HG03064 (cell line): Measurements from ENCODE around the gene MEGF11.

Experiments
- ATAC-seq: cut with Tn5 transposase; IDR thresholded peaks from one replicate; pipeline ENCODE4 v1.9.1; 2021; ENCODE audit warnings: low read depth; ENCODE audit not compliant: unreplicated experiment

MEGF11 gene

DNA sequence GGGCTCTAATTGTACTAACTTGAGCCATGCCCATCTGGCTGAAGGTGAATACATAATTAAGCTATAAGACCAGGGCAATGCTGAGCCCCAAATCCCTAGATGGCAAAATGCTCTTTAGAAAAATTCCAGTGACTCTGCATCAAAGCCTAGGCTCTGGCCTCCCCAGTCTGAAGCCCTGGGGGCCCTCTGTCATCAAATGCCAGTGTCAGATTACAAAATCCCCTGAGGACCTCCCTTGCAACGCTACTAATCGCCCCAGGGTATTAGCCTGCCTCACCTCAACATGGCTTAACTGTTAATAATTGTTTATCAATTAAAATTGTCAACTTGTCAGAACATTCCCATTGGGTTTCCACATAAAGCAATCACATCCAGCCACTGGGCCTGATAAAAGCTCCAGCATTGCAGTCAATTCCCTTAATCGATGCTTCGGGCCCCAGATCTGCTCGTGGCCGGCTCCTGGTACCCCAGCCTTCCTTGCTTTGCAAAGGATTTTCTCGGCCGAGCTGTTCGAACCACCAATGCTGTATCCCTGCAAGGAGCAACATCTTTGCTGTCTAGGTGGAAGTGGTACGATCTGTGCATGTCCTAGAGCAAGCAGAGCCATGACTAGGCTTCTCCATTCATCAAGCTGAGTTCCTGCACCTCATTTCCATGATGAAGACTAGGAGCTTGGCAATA, 151.7 kb downstream of the MEGF11 start:
- no peak for ATAC-seq

DNA sequence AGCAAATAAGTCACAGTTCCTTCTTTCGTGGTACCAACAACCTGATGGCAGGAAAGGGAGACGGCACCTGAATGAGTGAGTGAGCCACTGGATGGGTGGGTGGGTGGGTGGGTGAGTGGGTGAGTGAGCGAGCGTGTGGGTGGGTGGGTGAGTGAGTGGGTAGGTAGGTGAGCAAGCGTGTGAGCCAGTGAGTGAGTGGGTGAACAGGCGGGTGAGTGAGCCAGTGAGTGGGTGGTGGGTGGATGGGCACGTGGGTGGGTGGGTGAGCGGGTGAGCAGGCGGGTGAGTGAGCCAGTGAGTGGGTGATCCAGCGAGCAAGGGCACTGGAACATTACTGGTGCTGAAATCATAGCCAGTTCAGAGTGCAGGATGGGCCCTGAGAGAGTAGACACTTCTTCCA, 152.8 kb downstream of the MEGF11 start:
- no peak for ATAC-seq

DNA sequence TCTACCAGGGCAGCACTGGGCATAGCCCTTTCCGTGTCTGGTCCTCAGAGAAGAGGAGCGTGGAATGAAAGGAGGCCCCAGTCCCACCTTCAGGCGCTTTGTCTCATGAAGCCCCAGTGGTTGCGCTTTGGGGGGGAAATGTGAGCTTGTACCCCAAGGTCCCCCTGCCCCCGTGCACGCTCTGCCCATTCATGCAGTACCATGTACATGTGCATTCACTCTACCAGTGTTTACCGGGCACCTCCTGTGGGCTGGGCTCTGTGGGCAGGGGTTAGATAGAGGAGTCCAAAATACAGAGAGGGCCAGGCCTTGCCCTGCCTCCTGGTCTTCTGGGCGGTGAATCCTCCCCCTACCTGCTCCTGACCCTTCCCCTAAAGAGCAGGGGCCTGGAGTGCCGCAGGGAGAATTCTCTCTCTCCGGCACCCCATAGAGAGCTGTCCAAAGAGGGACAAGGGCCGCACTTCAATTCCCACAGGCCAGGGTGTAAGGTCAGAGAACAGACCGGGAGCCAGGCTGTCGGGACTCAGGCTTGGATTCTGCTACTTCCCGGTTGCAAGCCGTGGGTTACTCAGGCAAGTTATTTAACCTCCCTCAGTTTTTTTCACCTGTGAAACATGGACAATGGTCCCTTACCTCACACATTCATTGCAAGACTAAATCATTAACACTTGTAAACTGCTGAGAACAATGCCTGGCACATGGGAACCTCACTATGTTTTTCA, 153.4 kb downstream of the MEGF11 start:
- no peak for ATAC-seq

DNA sequence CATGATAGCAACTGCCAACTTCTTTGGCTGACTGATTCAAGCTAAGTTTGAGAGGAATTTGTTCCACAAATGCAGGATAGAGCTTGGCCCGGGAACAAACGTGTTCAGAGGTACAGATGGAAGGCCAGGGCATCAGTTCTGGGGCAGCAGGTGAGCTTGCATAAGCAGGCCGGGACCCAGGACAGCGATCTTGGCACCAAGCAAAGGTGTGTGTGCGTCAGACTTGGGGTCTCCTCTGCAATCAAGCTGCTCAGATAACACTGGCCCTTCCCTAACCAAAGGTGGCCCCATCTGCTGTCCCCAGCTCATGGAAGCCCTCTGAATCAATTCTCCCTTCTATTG, 155.6 kb downstream of the MEGF11 start:
- no peak for ATAC-seq

DNA sequence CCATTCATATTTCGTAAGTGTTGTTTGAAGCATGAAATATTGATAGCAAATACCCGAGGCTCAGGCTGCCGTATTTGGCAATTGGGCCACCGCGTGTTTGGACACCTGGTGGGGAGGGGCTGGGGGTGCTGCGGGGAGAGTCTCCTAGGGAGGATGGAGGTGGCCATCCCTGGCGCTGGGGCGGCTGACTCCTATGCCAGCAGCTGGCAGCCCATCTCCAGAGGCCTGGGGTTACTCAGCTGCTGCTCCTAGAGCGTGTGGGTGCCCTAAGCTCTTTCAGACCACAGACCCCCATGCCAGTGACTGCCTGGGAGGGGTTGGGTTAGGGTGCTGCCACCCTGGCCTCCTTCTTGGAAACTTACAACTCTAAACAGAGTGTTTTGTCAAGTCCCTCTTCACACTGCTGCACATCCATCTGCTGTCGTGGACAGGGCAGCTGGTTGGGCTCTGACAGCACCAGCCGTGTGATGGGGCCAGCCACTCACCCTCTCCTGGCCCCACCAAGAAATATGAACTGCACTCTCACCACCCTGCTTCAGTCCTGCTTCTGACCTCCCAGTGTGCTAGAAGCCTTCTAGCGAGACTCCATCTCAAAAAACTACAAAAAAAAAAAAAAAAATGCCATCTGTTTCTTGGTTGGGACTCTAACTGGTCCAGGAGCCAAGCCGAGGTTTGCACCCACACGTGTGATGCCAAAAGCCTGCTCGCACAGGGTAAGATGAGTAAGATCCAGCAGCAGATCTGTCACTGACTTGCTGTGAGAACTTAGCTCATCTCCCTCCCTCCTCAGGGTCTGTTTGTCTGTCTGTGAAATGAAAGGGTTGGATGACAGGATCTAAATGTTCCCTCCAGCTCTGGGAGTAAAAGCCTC, 156.2 kb downstream of the MEGF11 start:
- ATAC-seq = no peak

DNA sequence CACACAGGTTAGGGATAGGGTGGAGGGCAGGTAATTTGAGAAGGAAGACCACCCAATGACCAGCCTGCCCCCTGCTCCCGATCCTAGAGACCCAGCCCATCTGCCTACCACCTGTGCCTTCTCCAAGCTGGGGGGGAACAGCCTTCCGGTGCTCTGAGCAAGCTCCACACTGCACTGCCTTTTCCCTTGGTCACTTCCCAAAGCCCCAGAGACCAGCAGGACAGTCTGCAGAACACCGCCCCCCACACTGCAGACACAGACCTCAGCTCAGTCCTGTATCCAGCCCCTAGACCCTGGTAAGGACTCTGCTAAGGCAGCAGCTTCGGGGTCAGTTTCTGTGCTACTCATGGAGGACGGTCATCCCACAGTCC, 156.9 kb downstream of the MEGF11 start:
- no peak for ATAC-seq

DNA sequence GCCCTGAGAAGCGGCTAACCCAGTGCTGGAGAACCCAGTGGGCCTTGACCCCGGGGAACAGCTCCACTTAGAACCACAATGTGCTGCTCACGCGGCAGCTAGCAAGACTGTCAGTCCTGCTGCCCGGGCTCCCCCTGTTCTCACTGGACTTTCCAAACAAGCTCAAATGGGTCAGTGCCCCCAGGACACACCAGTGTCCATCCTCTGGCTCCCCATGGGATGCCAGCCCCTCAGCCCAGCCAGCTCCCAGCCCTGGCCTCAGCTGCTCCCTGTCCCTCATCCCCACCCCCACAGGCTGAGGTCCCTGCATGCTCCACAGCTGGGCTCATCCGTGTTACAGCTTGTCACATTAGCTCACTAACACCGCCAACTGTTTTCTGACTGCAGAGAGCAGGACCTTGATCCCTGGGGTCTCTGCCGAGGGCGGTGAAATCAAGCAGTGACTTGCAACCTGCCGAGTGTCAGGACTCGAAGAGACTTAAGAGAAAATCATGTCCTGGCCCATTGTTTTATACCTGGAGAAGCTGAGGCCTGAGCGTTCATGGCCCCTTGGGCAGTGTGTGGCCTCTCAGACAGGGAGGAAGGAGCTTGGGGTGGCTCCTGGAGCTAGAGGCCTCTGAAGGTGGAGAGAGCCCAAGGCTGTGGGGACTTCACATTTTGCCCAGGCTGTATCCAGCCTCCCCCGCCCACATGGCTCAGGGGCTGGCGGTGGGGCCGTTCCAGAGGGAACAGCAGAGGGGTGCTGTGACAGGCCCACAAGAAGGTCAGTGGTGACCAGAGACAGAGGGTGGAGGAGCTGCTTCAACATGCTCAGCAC, 157.5 kb downstream of the MEGF11 start:
- ATAC-seq = no peak

DNA sequence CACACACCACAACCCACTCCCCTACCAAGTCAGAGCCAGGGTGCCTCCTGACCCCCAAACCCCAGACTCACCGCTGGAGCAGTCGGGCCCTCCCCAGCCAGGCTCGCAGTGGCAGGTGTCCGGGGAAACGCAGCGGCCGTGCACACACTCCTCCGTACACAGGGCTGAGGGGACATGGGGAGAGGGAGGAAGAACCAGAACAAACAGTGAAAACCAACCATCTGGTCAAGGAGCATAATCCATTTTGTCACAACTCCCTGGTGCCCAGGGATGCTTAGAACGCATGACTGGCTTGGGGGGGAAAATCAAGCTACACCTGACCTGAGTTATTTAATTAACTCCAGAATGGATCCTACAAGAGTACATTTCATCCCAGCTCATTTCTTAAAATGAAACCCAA, 159.2 kb downstream of the MEGF11 start:
- ATAC-seq = no peak

DNA sequence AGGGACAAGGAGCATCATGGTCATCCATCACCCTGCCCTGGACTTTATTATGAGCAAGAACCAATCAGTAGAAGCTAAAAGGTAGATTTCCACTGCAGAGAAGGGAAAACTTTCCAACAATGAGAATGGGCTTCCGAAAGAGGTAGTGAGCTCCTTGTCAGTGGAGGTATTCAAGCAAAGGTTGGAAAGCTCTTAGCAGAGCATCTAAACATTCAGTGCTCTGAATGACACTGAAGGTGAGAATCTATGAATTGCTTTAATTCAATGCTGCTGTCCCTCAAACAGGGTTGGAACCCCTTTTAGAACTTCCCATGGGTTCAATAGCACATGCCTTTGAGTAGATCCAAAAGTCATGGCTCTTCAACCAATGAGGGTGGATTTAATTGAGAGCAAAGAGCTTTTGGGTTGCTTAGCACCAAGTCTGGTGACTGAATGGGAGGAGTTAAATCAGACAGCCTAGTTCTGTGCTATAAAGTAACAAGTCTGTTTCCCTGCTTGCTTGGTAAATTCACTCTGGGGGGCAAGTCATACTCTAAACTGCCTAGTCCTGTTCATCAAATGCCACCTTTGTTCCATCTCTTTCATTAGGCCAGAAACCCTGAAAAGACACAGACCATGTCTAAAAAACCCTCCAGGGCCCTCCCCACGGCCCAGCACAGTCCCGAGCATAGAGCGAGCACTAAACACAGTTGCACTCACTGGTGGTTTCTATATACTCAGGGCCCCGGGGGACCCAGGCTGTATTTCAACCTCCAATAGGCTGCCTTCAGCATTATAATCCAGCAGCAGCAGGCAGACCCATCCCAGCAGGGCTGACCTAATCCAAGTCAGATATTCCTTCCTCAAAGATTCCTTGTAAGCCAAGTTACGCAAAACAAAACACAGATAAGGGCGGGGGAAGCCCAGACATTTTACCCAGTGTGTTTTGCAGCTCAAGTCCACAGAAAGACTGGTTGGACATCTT, 161.2 kb downstream of the MEGF11 start:
- ATAC-seq = no peak

DNA sequence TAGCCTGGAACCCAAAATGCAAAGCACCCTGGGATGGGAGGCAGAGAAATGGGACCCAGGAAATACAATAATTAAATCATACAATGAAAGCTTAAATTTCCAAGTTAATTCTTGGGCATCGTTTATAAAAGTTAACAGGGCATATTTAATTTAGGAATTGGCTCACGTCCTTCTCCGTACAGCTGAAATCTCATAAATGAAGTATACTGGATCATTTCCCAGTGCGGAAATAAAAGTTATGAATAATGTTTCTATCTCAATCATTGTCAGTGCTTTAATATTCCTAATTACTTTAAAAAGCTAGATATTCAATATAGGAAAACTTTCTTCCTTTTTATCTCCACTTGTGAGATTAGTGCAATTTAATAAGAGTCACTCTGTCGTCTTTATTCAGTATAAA, 164.0 kb downstream of the MEGF11 start:
- ATAC-seq = no peak

DNA sequence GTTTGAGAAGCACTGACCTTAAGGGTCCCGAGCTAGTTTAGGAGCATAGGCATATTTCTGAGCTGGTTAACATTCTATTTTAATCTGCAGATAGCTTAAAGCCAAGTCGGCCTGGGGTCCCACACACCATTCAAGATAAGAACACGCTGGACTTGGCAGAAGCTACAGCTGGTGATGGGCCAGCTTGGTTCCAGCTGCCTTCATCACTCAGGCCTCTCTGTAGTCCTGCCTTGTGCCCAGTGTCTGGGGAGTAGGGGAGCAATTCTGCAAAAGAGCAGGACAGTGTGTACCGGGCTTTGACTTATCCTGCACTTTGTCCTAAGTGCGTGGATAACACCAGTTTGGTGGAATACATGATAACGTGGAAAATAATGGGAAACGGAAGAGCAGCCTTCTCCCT, 164.5 kb downstream of the MEGF11 start:
- no peak for ATAC-seq

DNA sequence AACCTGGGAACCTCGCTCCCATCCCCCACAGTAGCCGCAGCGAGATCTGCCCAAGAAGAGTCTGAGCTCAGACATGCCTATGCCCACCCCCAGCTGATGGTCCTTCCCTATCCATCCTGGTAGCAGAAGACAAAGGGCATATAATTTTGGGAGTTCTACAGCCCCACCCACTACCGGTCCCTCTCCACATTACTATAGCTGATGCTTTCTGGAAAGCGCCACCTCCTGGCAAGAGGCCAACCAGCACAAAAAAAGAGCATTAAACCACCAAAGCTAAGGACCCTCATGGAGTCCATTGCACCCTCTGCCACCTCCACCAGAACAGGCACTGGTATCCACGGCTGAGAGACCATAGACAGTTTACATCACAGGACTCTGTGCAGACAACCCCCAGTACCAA, 168.4 kb downstream of the MEGF11 start:
- no peak for ATAC-seq

DNA sequence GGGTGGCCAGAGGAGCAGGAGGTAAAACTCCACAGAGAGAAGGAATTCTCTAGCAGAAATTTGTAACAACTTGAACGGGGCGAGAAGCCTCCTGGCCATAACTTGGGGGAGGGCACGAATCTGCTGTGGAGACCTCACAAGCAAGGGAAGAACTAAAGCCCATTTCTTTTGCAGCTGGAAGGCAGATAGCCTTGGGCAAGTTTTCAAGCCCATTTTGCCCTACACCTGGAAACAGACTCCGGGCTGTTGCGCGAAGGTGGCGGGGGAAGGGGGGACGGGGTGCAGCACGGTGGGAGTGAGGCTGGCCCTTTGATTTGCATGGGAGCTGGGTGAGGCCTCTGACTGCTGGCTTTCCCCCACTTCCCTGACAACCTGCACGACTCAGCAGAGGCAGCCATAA, 168.8 kb downstream of the MEGF11 start:
- no peak for ATAC-seq

DNA sequence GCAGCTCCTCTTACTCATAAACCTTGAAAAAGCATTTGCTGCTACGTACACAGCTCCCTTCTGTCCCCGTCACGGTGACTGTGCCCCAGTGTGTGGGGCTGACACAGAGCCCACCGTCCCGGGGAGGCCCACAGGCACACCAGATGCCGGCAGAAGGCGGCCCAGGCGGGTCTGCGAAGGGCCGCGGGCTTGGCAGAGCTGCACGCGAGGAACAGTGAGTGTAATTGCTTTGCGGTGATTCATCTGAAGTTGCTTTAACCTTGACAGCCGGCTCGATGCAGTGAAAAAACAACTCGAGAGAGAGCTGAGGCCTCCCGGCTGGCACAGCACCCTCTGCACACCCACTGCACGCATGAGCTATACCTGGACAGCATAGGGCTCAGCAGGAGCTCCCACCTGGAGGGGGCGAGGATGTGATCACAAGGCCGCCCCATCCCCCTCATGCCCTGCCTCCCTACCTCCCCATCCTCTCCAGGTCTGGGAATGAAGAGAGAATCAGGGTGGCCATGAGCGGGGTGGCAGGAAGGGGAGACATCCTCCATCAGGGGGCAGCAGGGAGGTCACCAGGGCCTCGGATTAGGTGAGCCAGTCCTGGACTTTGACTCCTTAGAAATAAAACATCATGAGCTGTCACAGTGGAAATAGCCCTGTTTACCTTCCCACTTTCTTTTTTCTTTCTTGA, 172.7 kb downstream of the MEGF11 start:
- ATAC-seq = no peak

DNA sequence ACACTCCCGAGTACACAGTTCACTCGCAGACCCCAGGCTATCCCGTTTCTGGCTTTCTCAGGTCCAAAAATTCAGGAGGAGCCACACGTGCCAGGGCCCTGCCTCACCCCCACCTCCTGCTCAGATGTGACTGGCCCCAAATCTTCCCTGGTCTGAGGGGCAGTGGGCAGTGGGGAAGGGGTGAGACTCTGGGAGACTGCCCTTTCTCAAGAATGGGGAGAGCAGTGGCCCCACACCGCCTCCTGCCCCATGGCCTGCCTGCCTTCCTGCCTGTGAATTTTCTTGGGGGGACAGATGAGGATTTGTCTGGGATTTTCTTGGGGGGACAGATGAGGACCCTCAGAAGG, 174.6 kb downstream of the MEGF11 start:
- no peak for ATAC-seq

DNA sequence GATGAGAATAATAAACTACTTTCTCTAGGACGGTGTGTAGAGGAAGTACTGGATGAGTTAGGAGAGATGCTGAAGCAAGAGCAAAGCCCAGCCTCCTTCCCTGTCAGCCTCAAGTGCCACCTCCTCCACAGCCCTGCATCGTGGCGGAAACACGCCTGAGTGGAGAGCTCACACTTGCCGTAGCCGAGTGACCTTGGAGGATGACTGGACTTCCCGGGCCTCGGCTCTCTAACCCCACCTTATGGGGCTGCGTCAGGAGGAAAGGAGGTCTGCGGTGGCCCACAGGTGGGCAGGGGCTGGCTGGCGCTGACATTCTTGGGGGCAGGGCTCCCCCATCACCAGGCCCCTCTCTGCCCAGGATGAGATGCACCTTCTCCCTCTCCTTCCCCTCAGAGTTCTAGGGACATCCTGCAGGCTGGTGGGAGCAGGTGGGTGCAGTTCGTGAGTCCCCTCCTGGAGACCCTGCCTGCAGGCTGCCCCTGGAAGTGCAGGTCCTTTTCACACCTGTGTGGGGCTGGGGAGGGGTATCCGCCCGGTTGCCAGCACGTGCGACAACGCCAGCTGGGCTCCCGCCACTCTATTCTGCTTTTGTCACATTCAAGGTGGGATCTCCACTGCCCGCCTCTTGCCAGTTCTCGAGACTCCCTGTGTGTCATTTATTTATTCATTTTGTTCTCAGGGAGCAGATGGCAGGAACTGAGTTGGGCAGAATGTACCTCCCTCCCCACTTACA, 175.2 kb downstream of the MEGF11 start:
- ATAC-seq = no peak

DNA sequence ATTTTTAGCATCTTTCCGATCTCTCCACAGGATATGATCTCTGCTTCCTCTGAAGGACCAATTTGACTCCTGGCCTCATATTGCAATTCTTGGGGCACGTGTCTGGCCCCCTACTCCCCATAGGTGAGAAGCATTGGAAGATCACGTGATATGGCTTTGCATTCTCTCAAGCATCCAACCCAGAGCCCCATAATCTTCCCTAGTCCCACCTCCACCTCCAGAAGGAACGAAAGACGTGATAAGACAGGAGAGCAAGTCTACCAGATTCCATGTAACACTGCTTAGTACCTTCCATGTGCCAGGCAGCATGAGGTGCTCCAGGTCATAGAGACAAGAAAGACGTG, 176.3 kb downstream of the MEGF11 start:
- no peak for ATAC-seq

DNA sequence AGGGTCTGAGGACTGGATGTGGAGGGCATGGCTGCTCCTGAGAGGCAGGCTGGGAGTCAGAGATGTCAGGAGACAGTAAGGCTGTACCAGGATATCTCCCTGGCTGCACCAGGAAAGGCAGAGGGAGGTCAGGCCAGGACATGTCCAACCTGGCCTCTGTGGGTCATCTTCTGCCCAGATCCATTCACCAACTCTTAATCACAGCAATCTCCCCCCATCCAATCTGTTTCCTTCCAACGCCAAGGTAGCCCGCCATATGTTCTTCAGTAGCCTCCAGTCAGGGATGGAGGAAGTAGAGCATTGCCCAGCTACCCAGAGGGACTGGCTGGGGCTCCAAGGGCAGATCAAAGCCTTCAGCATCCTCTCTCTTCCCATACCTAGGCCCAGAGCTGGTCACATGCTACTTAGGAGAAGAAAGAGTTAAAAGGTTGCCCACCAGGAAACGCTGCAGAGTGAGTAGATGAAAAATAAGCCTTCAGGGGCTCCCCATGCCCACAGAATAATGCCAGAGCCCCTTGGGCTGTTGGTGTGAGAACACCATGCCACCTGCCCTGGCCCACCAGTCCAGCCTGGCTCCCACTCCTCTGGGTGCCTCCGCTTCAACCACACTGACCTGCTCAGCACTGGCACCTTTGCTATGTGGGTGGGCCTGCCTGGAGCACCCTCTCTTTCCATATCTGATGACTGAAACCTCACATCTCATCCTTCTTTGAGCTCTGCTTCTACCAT, 176.8 kb downstream of the MEGF11 start:
- no peak for ATAC-seq
